Measurements from ENCODE around the gene GPX4.
A peak's percentile ranks its signal among the peaks of the same experiment; 100 is the strongest.

GPX4 gene

DNA sequence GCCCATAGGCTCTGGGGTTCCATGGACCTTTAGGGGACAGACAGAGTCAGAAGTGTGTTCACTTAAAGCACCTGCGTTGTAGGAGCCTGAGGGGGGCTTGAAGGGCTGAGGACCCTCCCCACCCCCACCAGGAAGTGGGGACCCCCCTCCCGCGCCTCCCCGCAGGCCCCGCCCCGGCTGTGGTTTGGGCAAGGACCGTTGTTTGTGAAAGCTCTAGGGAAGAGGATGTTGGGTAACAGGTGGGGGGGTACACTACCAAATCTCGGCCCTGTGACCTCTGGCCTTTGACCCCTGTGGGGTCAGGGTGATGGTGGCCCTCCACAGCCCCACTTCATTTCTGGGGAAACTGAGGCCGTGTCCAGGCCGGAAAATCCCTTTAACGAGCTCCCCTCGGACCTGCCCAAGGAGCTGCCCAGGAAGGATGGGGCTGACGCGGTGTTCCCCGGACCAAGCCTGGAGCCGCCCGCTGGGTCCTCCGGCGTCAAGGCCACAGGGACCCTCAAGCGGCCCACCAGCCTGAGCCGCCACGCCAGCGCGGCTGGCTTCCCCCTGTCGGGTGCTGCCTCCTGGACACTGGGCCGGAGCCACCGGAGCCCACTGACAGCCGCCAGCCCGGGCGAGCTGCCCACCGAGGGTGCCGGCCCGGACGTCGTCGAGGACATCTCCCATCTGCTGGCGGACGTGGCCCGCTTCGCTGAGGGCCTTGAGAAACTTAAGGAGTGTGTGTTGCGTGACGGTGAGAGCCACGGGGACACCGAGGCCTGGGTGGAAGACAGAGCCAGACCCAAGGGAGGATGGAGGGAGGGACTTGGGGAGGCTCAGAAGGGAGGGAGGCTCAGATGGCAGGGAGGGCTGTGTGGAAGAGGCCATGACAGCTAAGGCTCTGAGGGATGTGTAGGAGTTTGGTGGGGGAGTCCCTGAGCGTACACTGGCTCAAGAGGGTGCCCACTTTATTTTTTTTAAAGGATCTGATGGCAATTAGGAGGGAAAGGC is 35.5 kb upstream of the GPX4 start:
- DNase-seq, result no peak

DNA sequence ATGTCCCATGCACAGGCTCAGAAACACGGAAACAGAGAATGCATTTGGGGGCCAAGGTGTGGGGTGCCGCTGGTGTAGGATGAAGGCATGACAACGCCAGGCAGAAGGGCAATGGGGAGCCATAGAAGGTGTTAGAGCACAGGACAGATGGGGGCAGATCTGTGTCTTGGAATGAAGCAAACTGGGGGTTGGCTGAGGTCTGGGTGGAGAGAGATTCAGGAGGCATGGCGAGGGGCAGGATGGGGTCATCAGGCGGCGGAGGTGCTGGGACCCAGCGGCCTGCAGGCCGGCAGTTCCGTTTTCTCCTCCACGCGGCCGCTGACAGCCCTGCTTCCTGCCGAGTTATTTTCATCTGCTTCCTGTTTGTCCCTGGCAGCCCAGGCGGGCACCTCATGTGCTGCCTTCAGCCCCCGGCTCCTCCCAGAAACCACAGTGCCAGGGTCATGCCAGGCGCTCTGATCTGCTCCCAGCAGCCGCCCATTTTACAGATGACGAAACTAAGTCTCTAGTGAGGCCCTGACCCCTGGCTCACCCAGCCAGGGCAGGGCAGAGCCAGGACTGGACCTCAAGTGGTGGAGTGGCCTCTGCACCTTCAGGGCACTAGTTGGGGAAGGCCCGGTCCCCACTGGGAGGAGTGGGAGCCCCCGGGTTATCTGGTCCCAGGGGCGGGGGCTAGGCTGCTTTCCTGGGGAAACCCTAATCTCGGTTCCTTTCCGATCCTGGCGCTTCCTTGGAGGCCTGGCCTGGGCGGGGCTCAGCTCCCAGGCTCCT is 34.6 kb upstream of the GPX4 start:
- DNase-seq, result no peak

DNA sequence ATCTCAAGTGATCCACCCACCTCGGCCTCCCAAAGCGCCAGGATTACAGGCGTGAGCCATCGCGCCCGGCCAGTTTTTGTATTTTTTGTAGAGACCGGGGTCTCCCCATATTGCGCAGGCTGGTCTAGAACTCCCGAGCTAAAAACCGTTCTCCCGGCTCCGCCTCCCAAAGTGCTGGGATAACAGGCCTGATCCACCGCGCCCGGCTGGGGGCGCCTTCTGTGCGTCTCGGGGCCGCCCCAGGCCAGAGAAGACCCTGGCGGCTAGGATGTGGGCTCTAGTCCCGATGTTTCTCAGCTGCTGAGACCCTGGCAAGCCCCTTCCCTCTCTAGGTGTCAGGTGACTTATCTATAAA is 33.2 kb upstream of the GPX4 start:
- no peak for DNase-seq

DNA sequence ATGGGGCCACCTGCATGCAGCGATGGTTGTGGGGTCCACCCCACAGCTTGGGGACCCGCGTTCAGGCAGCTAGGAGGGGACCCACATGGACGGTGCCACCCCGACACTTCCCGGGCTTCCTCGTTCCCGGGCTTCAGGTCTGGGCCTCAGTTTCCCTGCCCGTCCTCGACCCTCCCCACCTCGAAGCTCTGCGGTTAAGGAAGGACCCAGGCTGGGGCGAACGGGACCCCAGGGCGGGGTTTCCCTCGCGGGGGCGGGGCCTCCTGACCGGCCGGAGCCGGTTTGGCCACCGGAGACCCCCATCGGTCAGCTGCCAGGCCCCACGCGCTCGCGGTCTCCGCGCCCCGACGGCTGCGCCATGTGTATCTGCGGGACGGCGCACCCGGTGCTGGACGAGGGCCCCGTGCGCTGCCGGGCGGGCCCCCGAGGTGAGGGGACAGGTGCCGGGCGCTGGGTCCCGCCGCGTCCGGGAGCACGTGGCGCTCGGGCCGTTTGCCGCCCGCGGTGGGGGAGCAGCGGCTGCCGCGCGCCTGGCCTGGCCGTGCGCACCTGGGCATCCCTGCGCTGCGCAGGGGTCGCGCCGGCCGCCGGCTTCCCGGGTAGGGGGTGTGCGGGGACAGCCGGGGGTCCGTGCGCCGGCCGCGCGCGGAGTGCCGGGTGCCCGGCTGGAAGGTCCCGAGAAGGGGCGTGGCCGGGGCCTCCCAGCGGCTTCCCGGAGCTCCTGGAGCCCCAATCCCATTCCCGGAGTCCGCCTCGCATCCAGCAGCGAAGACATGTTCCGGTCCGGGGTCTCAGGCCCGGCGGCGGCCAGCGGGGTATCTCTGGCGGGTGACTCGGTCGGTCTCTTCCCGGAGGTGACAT is 32.6 kb upstream of the GPX4 start:
- DNase-seq, result no peak

DNA sequence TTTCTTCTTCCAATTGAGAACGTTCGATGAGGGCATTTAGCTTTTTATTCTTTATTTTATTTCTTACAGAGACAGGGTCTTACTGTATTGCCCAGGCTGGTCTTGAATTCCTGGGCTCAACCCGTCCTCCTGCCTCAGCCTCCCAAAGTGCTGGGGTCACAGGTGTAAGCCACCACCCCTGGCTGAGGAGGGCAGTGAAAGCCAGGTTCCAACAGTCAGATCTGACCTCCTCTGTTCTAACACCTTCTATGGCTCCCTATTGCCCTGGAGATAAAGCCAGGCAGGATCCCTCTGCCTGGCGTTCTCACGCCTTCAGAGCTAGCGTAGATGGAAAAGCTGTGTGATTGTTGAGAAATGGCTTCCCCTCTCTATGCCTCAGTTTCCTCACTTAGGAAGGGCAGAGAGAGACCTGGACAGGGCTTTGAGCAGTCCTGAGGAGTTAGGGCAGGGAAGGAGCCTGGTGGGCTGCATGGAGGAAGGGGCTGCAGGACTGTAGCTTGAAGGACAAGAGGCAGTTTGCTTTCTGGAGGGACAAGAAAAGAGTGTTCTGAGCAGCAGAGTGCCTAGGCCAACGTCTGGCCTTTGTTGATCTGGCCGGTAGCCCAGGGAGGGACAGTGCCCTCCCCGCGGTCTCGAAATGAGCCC is 31.3 kb upstream of the GPX4 start:
- DNase-seq, result no peak

DNA sequence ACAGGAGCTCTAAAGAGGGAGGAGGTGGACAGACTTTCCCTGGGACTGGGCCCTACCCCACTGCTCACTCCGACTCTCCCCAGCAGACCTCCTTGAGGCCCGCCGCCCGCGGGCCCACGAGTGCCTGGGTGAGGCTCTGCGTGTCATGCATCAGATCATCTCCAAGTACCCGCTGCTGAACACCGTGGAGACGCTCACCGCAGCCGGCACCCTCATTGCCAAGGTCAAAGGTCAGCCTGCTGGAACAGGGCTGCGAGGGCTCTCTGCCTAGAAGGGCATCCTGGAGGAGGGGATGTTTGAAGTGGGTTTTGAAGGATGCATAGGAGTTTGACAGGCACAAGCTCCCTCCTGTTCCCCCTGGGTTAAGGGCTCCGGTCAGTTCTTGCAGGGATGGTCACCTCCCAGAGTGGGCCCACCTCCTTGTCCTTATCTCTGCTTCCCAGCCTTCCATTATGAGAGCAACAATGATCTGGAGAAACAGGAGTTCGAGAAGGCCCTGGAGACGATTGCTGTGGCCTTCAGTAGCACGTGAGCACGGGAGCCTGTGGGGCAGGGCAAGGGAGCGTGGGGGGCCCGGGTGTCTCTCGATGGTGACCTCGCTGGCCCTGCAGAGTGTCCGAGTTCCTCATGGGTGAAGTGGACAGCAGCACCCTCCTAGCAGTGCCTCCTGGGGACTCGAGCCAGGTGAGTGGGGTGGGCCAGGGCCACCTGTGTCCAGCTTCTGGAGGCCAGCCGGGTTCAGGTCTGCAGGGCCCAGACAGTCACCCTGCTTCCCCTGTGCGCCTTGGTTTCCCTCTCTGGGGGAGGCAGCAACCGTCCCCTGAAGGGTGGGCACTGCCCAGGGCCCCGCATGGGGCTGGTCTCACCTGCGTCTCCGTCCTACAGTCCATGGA is 30.5 kb upstream of the GPX4 start:
- DNase-seq, result no peak

DNA sequence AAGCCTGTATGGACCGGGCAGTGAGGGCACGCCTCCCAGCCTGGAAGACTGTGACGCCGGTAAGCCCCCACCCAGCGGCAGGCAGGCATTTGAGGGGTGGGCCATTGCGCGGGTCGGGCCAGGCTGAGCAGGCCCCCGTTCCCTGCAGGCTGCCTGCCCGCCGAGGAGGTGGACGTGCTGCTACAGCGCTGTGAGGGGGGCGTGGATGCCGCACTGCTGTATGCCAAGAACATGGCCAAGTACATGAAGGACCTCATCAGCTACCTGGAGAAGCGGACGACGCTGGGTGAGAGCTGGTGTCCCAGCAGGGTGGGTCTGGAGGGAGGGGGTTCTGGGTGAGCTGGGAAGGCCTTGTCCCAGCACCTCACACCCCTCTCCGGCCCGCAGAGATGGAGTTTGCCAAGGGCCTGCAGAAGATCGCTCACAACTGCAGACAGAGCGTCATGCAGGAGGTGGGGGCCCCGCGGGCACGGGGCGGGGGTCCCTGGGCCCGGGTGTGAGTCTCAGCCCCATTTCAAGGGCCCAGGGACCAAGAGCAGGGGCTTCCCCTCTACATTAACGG is 29.8 kb upstream of the GPX4 start:
- DNase-seq, result no peak

DNA sequence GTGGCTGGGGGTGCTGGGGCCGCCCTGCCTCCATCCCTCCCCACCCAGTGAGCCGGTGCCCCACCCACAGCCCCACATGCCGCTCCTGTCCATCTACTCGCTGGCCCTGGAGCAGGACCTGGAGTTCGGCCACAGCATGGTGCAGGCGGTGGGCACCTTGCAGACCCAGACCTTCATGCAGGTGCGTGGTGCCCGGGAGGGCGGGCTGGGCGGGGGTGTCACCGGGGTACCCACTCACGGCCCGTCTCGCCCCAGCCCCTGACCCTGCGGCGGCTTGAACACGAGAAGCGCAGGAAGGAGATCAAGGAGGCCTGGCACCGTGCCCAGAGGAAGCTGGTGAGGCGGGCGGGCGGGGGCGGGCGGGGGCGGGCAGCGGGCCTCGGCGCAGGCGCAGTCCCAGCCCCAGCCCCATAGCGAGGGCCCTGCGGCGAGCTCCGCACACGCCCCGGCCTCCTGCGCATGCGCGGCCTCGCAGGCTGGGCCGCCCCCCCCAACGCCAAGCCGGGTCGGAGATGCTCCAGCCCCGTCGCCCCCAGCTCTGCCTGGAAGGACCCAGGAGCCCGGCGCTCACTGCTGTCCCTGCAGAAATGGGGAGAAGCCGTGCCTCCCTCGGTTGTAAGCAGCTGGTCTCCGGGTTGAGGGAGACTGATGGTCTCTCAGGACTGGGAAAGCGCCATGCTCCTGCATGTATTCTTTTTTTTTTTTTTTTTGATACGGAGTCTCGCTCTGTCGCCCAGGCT is 29.1 kb upstream of the GPX4 start:
- no peak for DNase-seq

DNA sequence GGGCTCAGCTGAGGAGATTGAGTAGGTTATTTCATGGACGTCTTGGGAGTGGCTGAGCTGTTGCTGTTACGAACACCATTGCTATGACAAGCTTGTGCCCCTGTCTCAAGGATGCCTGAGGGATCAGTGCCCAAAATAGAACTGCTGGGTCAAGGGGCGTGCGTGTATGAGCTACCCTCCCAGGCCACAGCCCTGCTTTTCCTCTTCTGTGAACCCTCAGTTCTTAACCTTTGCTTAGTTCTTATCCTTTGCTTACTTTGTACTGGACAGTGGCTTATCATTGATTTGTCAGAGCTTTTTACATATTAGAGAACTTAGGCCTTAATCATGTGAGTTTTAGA is 27.8 kb upstream of the GPX4 start:
- no peak for DNase-seq

DNA sequence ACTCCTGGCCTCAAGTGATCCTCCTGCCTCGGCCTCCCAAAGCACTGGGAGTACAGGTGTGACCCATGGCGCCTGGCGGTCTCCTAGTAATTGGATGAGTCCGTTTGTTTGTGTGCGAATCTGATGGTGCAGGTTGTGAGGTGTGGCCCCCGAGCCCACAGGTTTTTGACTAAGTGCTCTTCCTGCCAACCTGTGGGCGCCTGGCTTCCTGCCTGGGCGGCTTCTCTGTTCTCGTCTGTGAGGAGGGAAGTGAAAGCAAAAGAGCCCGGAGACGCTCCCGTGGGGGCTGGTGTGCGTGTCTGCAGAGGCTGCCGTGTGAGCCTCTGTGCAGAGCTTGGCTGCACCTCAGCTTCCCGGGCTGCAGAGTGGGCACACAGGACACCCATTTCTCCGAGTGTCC is 26.8 kb upstream of the GPX4 start:
- DNase-seq, result no peak

DNA sequence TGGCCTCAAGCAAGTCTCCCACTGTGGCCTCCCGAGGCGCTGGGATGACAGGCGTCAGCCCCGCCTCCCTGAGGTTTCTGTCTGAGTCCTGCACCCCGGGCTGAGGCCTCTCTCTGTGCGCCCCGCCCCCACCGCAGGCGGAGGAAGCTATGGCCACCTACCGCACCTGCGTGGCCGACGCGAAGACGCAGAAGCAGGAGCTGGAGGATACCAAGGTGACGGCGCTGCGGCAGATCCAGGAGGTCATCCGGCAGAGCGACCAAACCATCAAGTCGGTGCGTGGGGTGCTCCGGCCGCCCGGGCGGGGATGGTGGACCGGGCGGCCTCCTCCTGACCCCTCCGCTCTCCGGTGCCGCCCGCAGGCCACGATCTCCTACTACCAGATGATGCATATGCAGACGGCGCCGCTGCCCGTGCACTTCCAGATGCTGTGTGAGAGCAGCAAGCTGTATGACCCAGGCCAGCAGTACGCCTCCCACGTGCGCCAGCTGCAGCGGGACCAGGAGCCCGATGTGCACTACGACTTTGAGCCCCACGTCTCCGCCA is 24.2 kb upstream of the GPX4 start:
- no peak for DNase-seq

DNA sequence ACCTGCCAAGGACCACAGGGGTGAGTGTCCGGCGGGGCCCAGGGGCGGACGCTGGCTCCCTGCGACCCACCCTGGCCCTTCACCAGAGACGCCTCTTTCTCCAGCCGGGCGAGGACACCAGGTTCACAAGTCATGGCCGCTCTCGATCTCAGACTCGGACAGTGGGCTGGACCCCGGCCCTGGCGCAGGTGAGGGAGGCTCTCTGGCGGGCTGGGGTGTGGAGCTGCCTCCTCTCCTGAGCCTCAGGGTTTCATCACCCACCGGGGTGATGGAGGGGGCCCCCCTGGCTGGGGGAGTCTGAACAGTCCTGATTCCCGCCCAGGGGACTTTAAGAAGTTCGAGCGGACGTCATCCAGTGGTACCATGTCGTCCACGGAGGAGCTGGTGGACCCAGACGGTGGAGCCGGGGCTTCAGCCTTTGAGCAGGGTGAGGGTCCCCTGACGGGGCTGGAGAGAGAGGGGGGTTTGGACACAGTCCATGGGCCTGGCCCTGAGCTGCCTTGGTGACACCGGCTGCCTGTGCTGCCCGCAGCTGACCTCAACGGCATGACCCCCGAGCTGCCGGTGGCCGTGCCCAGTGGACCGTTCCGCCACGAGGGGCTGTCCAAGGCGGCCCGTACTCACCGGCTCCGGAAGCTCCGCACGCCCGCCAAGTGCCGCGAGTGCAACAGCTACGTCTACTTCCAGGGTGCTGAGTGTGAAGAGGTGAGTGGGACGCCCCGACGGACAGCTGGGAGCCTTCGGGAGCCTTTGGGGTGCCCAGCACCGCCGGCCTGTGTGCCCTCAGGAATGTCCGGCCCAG is 23.2 kb upstream of the GPX4 start:
- DNase-seq, result no peak

DNA sequence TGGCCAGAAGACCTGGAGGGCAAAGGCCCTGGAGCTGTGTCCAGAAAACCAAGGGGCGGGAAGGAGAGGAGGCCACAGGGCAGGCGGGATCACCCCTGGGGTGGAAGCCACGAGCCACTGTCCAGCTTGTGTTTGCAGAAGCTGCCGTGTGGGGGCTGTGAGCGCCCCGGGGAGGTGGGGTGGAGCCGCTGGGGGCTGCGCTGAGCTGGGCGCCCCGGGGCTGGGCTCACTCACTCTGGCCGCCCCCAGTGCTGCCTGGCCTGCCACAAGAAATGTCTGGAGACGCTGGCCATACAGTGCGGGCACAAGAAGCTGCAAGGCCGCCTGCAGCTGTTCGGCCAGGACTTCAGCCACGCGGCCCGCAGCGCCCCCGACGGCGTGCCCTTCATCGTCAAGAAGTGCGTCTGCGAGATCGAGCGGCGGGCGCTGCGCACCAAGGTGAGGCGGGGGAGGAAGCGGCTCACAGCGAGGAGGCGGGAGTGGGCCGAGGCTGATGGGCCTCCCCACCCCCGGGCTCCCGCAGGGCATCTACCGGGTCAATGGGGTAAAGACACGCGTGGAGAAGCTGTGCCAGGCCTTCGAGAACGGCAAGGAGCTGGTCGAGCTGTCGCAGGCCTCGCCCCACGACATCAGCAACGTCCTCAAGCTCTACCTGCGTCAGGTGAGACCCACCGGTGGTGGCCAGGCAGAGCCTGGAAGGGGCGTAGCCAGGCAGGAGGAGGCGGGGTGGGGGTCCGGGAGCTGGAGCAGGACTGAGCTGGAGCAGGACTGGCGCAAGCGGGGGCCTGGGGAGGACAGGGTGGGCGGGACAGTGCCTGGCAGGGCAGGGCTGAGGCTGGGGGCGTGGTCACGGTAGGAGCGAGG is 22.3 kb upstream of the GPX4 start:
- no peak for DNase-seq

DNA sequence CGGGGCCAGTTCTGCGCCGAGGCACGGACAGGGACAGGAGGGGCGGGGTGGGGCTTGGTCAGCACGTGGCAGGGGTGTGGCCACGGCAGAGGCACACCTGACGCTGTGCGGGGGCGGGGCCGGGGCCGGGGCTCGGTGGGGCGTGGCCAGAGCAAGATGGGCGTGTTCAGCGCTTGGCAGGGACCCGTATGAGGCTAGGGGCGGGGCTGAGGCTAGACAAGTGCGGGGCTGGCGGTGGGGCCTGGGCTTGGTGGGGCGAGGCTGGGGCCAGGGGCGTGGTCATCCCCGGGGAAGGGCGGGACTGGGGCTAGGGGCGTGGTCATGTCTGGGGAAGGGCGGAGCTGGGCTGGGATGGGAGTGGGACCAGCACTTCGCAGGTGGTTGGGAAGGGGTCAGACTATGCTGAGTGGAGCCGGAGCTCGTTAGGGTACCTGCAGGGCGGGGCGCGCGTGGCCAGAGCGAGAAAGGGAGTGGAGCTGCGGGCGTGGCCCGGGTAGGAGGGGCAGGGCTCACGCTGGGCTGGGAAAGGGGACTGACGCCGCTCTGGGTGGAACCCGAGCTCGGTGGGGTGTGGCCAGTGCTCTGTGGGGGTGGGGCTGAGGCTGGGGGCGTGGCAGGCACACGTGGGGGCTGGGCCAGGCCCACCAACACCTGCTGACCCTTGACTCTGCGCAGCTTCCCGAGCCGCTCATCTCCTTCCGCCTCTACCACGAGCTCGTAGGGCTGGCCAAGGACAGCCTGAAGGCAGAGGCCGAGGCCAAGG is 21.4 kb upstream of the GPX4 start:
- peak; percentile 66 for DNase-seq

DNA sequence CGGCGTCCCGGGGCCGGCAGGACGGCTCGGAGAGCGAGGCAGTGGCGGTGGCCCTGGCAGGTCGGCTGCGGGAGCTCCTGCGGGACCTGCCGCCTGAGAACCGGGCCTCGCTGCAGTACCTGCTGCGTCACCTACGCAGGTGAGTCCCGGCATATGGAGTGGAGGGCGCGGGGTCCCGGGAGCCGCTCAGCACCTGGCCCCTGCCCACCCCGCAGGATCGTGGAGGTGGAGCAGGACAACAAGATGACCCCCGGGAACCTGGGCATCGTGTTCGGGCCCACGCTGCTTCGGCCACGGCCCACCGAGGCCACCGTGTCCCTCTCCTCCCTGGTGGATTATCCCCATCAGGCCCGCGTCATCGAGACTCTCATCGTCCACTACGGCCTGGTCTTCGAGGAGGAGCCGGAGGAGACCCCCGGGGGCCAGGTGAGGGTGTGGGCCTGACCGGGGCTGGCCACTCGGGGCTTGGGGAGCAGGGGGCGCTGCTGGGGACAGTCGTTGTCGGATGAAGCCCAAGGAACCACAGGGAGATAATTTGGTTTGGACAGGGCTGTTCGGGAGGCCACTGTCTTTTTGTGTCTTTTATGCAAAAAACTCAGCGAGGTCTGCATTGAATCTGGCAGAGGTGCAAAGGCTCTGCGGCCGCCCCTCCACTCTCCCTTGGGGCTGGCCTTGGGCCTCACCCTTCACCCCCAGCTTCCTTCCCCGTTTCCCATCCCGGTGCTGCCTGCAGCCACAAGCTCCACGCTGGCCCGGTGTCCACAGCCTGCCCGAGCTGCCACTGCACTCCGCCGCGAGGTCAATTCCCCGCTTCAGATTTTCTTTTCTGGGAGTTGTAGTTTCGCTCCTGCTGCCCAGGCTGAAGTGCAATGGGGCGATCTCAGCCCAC is 20.6 kb upstream of the GPX4 start:
- no peak for DNase-seq

DNA sequence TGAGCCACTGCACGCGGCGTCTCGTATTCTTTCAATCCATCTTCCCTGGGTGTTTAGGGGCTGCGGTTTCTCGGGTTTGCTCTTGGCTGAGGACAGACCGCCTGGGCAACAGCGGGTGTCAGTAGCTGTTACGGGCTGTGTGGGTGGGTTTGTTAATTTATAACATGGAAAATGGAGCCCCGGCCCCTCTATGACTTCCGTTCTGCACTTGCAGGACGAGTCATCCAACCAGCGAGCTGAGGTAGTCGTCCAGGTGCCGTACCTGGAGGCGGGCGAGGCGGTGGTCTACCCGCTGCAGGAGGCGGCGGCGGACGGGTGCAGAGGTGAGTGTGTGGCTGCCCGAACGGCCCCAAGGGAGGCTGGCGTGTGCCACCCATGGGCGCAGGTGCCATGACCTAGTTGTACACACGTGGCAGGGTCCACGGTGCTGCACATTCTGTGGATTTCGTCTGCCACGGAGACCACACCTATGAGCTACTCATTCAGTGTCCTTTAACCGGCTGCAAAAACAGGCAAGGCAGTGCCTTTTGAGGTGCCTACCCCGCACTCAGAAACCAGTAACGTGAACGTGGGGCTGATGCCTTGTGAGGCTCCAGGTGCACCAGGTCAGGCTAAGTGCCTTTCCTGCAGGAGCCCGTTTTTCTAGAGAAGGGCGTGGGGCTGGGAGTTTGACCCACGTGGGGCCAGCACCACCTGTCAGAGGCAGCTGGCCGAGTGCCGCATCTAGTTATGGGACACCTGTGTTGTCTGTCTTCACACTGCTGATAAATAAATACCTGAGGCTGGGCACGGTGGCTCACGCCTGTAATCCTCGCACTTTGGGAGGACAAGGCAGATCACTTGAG is 19.5 kb upstream of the GPX4 start:
- DNase-seq, result no peak

Data from NCI-H226 (cell line).